Mesothelial cell of epicardium (in vitro differentiated cells): ENCODE results near the gene RPS6KA4. TPM values are rescaled to one million over a fixed set of nuclear protein-coding genes. Genes with fewer than 3 reads are reported as not detected.
A peak's percentile ranks its signal among the peaks of the same experiment; 100 is the strongest.

Experiments used
- DNase-seq, 2 experiments: peaks; one replicate each; pipeline ENCODE4 v3.0.0; 2021; ENCODE audit warnings: low spot score in 2 of 2; ENCODE audit not compliant: unreplicated experiment in 2 of 2
- H3K27ac Mint-ChIP-seq: 2 replicates; pipeline ENCODE4 v1.8.0; 2021; ENCODE audit warnings: mixed read lengths
- H3K27me3 Mint-ChIP-seq: 2 replicates; pipeline ENCODE4 v1.8.0; 2021; ENCODE audit warnings: low read depth, mixed read lengths
- H3K36me3 Mint-ChIP-seq: 2 replicates; pipeline ENCODE4 v1.8.0; 2021; ENCODE audit warnings: mixed read lengths
- H3K4me1 Mint-ChIP-seq: 2 replicates; pipeline ENCODE4 v1.8.0; 2021; ENCODE audit warnings: mixed read lengths
- H3K4me3 Mint-ChIP-seq: 2 replicates; pipeline ENCODE4 v1.8.0; 2021; ENCODE audit warnings: mild to moderate bottlenecking, moderate library complexity, mixed read lengths
- H3K9me3 Mint-ChIP-seq: 2 replicates; pipeline ENCODE4 v1.8.0; 2021; ENCODE audit warnings: mixed read lengths
- CTCF ChIP-seq: fragments of 200-600 bp; sonication (generic); IDR thresholded peaks from one replicate; pipeline ENCODE4 v1.5.0; 2021; ENCODE audit warnings: antibody characterized with exemption; ENCODE audit not compliant: unreplicated experiment
- total RNA-seq: library from RNA; stranded (reverse); gene quantifications from 3 replicates; pipeline ENCODE4 v1.2.1, GENCODE V29; 2021

RPS6KA4 gene
- total RNA-seq, 1 donor from 2014 or later: 30.1 TPM

- peak; percentile 30 for TF ChIP-seq CTCF
- DNase-seq: peak in 1 of 2 experiments; percentile 73
- Mint-ChIP-seq H3K4me3 (no peak overlapping the region), H3K36me3 (no peaks in the 10 kb centered on the region), H3K27ac (no peak overlapping the region), H3K27me3 (no peaks in the 10 kb centered on the region), H3K4me1 (peaks cover 26% of the 10 kb centered on the region), H3K9me3 (no peaks in the 10 kb centered on the region)
These were observed 3.7 kb upstream of the RPS6KA4 start for GRCh38 chr11:64355078-64355940.

- Mint-ChIP-seq H3K36me3 (peaks cover under 1% of the 10 kb centered on the region), H3K9me3 (no peaks in the 10 kb centered on the region), H3K27me3 (no peaks in the 10 kb centered on the region), H3K27ac (peak overlapping the region; percentile 85), H3K4me1 (peaks cover 26% of the 10 kb centered on the region), H3K4me3 (peak overlapping the region; percentile 50)
- no peak for DNase-seq
- no peak for TF ChIP-seq CTCF
These were observed 2.2 kb upstream of the RPS6KA4 start for GRCh38 chr11:64356498-64357411.

- DNase-seq: no peak
- no peak for TF ChIP-seq CTCF
- Mint-ChIP-seq H3K27ac (no peak overlapping the region), H3K4me3 (no peak overlapping the region), H3K36me3 (peaks cover 6% of the 10 kb centered on the region), H3K9me3 (no peaks in the 10 kb centered on the region), H3K4me1 (peaks cover 26% of the 10 kb centered on the region), H3K27me3 (no peaks in the 10 kb centered on the region)
These were observed 1.5 kb upstream of the RPS6KA4 start for GRCh38 chr11:64357446-64357845.

- peak overlapping the region; percentile 59 for H3K27ac Mint-ChIP-seq
These were observed 942 bp upstream of the RPS6KA4 start for GRCh38 chr11:64357904-64358535.

More at GRCh38 chr11:64357904-64358535, 942 bp upstream of the RPS6KA4 start:
- H3K27me3 Mint-ChIP-seq: no peaks in the 10 kb centered on the region
- peaks cover 26% of the 10 kb centered on the region for H3K4me1 Mint-ChIP-seq
- H3K9me3 Mint-ChIP-seq: no peaks in the 10 kb centered on the region
- DNase-seq: no peak
- peak overlapping the region; percentile 55 for H3K4me3 Mint-ChIP-seq
- peaks cover 7% of the 10 kb centered on the region for H3K36me3 Mint-ChIP-seq
- no peak for TF ChIP-seq CTCF
